Activated T-helper 2 cell treated with anti-CD3 and anti-CD28 coated beads, Interferon-gamma antibody, Interleukin-2, Interleukin-4, amounts not matched to agents 10 μg/mL and 5 μg/mL and 100 μg/mL, durations not matched to agents 14 hours and 24 hours and 36 hours (primary cell): ENCODE measurements around the gene MUC6. TPM values are rescaled to one million over a fixed set of nuclear protein-coding genes. Genes with fewer than 3 reads are reported as not detected.

Experiments
- DNase-seq: peaks from one replicate; pipeline ENCODE4 v3.0.0; 2021; ENCODE audit warnings: low spot score
- H3K27ac Mint-ChIP-seq: one replicate; pipeline ENCODE4 v1.8.0; 2021; ENCODE audit warnings: mixed read lengths
- H3K27me3 Mint-ChIP-seq: one replicate; pipeline ENCODE4 v1.8.0; 2021; ENCODE audit warnings: low read depth, mixed read lengths
- H3K36me3 Mint-ChIP-seq: one replicate; pipeline ENCODE4 v1.8.0; 2021; ENCODE audit warnings: low read depth, mixed read lengths
- H3K4me1 Mint-ChIP-seq: one replicate; pipeline ENCODE4 v1.8.0; 2021; ENCODE audit warnings: low read depth, mixed read lengths
- H3K4me3 Mint-ChIP-seq: one replicate; pipeline ENCODE4 v1.8.0; 2021; ENCODE audit warnings: low read depth, mild to moderate bottlenecking, moderate library complexity, mixed read lengths
- H3K9me3 Mint-ChIP-seq: one replicate; pipeline ENCODE4 v1.8.0; 2021; ENCODE audit warnings: mixed read lengths
- intact Hi-C: fragments of 100-400 bp; cut with micrococcal nuclease; formaldehyde crosslinking; loops from one replicate; pipeline ENCODE4 v1.15.1; 2023
- total RNA-seq: library from RNA; stranded (reverse); gene quantifications from 2 replicates; pipeline ENCODE4 v1.2.3, GENCODE V29; 2022

MUC6 gene
- total RNA-seq, 1 donor from 2014 or later, result not detected

GRCh38 chr11:1077033-1077416 is 40.5 kb upstream of the MUC6 start:
- H3K4me1 Mint-ChIP-seq, result no peaks in the 10 kb centered on the region
- intact Hi-C loops, result no loop called here
- no peak for DNase-seq
- no peaks in the 10 kb centered on the region for H3K9me3 Mint-ChIP-seq
- H3K27ac Mint-ChIP-seq, result no peak overlapping the region
- no peaks in the 10 kb centered on the region for H3K36me3 Mint-ChIP-seq
- H3K27me3 Mint-ChIP-seq, result no peaks in the 10 kb centered on the region
- no peak overlapping the region for H3K4me3 Mint-ChIP-seq

- no peak overlapping the region for H3K4me3 Mint-ChIP-seq
- intact Hi-C loops, result no loop called here
- no peak for DNase-seq
- no peak overlapping the region for H3K27ac Mint-ChIP-seq
- no peaks in the 10 kb centered on the region for H3K4me1 Mint-ChIP-seq
- H3K27me3 Mint-ChIP-seq, result no peaks in the 10 kb centered on the region
- H3K9me3 Mint-ChIP-seq, result no peaks in the 10 kb centered on the region
- no peaks in the 10 kb centered on the region for H3K36me3 Mint-ChIP-seq
These were observed 39.6 kb upstream of the MUC6 start for GRCh38 chr11:1076061-1076665.

GRCh38 chr11:1075341-1075911 is 38.9 kb upstream of the MUC6 start:
- H3K27me3 Mint-ChIP-seq, result no peaks in the 10 kb centered on the region
- no peaks in the 10 kb centered on the region for H3K9me3 Mint-ChIP-seq
- no peak overlapping the region for H3K27ac Mint-ChIP-seq
- H3K4me1 Mint-ChIP-seq, result no peaks in the 10 kb centered on the region
- intact Hi-C loops, result no loop called here
- no peak for DNase-seq
- no peak overlapping the region for H3K4me3 Mint-ChIP-seq
- H3K36me3 Mint-ChIP-seq, result no peaks in the 10 kb centered on the region

GRCh38 chr11:1074244-1075221 is 38.0 kb upstream of the MUC6 start, which contains the start of gene MUC2:
Gene MUC2, plus strand, starts transcription at chr11:1074874.
- Mint-ChIP-seq H3K27me3 (no peaks in the 10 kb centered on the region), H3K36me3 (no peaks in the 10 kb centered on the region), H3K4me1 (no peaks in the 10 kb centered on the region), H3K27ac (no peak within 1 kb of the TSS), H3K9me3 (no peaks in the 10 kb centered on the region), H3K4me3 (no peak within 1 kb of the TSS)
- intact Hi-C loops, result no loop called here
- DNase-seq, result no peak

GRCh38 chr11:1073851-1074243 is 37.3 kb upstream of the MUC6 start:
- Mint-ChIP-seq H3K9me3 (no peaks in the 10 kb centered on the region), H3K36me3 (no peaks in the 10 kb centered on the region), H3K27ac (no peak overlapping the region), H3K4me3 (no peak overlapping the region), H3K4me1 (no peaks in the 10 kb centered on the region), H3K27me3 (no peaks in the 10 kb centered on the region)
- DNase-seq, result no peak
- intact Hi-C loops, result no loop called here

GRCh38 chr11:1073261-1073724 is 36.8 kb upstream of the MUC6 start:
- Mint-ChIP-seq H3K4me3 (no peak overlapping the region), H3K36me3 (no peaks in the 10 kb centered on the region), H3K9me3 (no peaks in the 10 kb centered on the region), H3K27me3 (no peaks in the 10 kb centered on the region), H3K27ac (no peak overlapping the region), H3K4me1 (no peaks in the 10 kb centered on the region)
- no peak for DNase-seq
- intact Hi-C loops, result no loop called here

- H3K27me3 Mint-ChIP-seq, result no peaks in the 10 kb centered on the region
- intact Hi-C loops, result no loop called here
- H3K27ac Mint-ChIP-seq, result no peak overlapping the region
- DNase-seq, result no peak
- H3K4me1 Mint-ChIP-seq, result no peaks in the 10 kb centered on the region
- H3K9me3 Mint-ChIP-seq, result no peaks in the 10 kb centered on the region
- no peaks in the 10 kb centered on the region for H3K36me3 Mint-ChIP-seq
- no peak overlapping the region for H3K4me3 Mint-ChIP-seq
These were observed 36.3 kb upstream of the MUC6 start for GRCh38 chr11:1072821-1073231.

- no peak overlapping the region for H3K27ac Mint-ChIP-seq
- H3K27me3 Mint-ChIP-seq, result no peaks in the 10 kb centered on the region
- intact Hi-C loops, result no loop called here
- H3K36me3 Mint-ChIP-seq, result no peaks in the 10 kb centered on the region
- no peak overlapping the region for H3K4me3 Mint-ChIP-seq
- H3K4me1 Mint-ChIP-seq, result no peaks in the 10 kb centered on the region
- no peaks in the 10 kb centered on the region for H3K9me3 Mint-ChIP-seq
- no peak for DNase-seq
These were observed 35.8 kb upstream of the MUC6 start for GRCh38 chr11:1072116-1072820.

GRCh38 chr11:1071571-1072115 is 35.1 kb upstream of the MUC6 start:
- Mint-ChIP-seq H3K27ac (no peak overlapping the region), H3K4me1 (no peaks in the 10 kb centered on the region), H3K4me3 (no peak overlapping the region), H3K36me3 (no peaks in the 10 kb centered on the region), H3K9me3 (no peaks in the 10 kb centered on the region), H3K27me3 (peaks cover under 1% of the 10 kb centered on the region)
- no peak for DNase-seq
- intact Hi-C loops, result no loop called here

GRCh38 chr11:1070594-1071462 is 34.3 kb upstream of the MUC6 start:
- Mint-ChIP-seq H3K9me3 (no peaks in the 10 kb centered on the region), H3K27ac (no peak overlapping the region), H3K36me3 (no peaks in the 10 kb centered on the region), H3K27me3 (peaks cover 1% of the 10 kb centered on the region), H3K4me1 (no peaks in the 10 kb centered on the region), H3K4me3 (no peak overlapping the region)
- intact Hi-C loops, result no loop called here
- no peak for DNase-seq

GRCh38 chr11:1069740-1070139 is 33.2 kb upstream of the MUC6 start:
- intact Hi-C loops, result no loop called here
- Mint-ChIP-seq H3K4me3 (no peak overlapping the region), H3K9me3 (no peaks in the 10 kb centered on the region), H3K36me3 (no peaks in the 10 kb centered on the region), H3K27ac (no peak overlapping the region), H3K4me1 (no peaks in the 10 kb centered on the region), H3K27me3 (peaks cover 5% of the 10 kb centered on the region)
- no peak for DNase-seq
